Stimulated activated CD4-positive, alpha-beta T cell treated with anti-CD3 and anti-CD28 coated beads, Interleukin-4, amount 100 ng/mL, for 48 hours (primary cell): ENCODE measurements around the gene TGFBR3.

Experiments used
- DNase-seq, 2 donors: peaks; one replicate each; pipeline ENCODE4 v3.0.0-alpha.2; 2020; ENCODE audit warnings: low read depth in 2 of 2

Gene TGFBR3

DNA sequence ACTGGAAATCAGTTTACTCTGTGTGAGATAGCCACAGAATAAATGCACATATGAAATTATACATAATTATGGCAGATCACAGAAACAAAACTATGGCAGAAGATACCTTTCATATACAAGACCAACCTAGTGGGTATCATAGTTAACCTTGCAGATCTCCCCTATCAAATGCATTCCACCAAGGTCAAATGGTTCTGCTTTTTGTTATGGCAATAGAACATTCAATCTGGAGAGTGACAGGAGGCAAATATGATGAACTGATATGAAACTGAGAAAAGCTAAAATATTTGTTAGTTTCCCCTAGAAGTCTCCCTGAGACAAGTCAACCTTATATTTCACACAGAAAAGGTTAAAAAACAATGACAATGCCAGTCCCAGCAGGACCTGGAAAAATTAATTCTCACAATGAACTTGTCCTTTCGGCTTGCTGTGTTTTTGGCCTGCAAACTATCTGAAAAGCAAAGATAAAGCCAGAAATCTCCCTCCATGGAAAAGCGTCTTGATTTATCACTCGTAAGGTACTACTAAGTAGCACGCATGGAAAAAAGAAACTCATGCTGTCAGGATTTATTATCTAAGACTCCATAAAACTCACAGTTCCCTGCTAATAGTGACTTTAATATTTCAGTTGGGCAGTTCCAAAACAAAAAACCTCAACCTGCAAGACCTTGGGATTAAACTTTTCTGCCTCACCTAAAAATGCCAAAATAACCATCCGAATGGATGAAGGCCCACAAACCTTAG, 174.3 kb downstream of the TGFBR3 start:
- DNase-seq: no peak

DNA sequence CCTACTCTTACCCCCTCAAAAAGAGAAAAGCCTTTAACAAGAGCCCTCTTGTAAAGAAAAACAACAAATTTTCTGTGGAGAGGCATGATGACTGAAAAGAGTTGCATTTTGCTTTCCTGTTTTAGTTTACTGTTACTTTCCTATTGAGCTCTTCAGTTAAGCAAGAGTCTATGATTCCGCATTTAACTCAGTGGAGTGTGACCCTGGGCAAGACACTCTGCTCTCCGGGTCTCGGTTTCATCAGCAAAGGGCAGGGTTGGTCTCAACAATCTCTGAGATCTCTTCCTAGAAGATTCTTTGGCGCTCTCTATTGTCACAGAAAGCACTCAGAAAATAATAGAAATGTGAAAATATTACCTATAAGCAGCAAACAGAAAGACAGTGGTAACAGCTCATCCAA, 175.7 kb downstream of the TGFBR3 start:
- no peak for DNase-seq

DNA sequence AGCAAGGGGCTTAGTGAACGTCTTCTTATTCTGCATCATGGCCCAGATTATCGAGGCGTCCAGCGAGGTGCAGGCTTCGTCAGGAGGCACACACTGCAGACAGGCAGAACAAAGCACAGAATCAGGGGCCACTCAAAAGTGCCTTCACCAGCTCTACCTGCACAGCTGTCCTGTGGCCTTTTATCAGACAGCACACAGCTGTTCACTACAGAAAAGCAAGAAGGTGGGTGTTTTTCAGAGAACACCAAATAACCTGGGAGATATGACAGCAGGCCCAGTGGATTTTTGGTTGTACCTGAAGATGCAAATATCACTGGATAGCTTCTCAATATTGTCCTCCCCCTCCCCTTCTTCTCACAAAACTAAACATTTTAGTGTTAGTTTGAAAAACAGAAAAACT, 177.3 kb downstream of the TGFBR3 start:
- DNase-seq: no peak

DNA sequence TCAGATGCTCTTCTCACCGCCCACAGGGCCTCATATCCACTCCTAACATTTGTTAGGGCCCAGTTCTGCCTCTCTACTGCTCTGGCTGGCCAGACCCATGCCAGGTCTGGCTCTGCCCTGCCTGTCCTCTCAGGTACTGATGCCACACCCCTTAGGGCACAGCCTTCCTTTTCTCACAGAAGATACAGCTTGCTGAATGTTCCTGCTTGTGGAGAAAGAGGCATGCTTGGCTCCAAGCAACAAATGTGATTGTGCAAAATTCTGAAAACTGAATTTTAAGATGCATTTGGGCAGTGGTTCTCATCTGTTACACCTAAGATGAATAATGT, 178.1 kb downstream of the TGFBR3 start:
- no peak for DNase-seq

DNA sequence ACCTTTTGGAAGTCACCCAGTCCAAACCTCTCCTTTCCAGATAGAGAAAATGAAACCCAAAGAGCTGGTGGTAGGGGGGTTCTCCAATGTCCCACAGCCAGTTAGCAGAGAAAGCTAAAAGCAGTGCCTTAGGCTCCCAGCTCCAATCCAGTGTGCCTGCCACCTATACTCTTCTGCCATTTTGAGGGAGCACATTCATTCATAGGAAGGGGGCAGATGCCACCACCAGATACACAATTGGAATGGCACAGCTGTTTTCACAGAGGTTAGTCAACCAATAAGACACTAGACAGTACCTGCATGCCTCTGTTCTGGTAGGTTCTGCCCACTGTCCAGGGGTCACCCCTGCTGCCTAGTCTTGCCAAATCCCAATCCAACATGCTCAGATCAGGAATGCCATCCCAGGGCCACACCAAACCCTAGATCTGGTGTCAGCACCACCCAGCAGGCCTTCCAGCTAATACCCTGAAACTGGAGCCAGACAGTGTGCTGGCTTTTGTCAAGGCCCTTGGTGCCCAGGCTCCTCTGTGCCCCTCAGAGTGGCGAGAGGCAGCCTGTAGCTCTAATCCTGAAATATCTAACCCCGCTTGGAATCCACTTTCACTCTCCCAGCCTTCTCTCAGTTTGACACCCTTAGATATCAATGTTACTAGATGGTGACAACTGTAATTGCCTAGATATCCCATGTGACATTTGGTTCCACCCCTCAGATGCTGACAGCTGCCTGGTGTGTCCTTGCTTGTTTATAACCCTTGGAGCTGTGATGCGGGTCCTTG, 178.6 kb downstream of the TGFBR3 start:
- DNase-seq: no peak

DNA sequence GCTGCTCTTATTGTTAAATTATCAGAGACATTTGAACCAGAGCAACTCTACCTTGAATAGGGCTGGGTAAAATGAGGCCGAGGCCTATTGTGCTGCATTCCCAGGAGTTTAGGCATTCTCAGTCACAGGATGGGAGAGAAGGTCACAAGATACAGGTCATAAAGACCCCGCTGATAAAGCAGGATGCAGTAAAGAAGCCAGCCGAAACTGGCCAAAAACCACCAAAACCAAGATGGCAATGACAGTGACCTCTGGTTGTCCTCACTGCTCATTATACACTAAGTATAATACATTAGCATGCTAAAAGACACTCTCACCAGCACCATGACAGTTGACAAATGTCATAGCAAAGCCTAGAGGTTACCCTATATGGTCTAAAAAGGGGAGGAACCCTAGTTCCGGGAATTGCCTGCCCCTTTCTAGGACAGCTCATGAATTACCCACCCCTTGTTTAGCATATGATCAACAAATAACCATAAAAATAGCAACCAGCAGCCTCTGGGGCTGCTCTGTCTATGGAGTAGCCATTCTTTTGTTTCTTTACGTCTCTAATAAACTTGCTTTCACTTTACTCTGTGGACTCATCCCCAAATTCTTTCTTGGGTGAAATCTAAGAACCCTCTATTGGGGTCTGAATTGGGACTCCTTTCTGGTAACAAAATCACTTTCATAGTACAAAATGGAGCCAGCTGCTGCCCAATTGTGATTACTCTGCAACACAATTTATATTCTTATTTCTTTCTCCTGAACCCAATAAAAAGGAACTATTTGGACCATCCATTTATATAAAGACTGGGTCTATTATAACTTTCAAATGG, 179.6 kb downstream of the TGFBR3 start:
- DNase-seq: no peak

DNA sequence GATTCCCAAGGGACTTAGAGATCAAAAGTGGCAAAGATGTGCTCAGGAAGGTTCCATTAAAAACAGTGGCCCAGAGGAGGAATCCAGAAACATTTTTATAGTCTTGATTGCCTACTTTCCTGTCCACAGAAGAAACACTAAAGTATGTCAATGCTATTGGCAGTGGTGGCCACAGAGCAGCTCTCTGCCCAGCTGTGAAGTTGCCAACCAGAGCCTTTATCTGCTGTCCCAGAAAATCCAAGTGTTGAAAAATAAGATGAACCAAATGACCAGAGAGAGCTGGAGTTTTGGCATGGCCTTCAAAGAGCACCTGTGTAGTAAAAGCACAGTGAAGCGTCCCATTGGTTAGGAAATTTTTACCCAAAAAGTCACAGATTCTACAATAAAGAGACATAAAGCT, 181.2 kb downstream of the TGFBR3 start:
- no peak for DNase-seq

DNA sequence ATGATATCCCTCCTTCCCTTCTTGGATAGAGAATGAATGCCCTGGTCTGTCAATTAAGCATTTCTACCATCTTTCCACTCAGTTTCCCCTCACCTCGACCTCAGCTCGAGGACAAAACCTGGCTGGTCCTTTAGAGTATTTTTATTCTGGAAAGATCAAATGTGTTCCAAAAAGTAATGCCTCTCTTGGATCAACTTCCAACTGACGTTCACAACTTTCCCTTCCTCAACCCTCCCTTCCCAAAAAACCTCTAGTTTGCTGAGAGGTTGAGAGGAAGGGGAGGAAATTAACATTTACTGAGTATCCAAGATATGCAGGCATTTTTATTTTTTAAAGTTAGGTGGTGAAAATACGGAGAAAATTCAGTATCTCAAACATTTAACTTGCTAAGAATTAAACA, 182.9 kb downstream of the TGFBR3 start:
- DNase-seq: no peak

DNA sequence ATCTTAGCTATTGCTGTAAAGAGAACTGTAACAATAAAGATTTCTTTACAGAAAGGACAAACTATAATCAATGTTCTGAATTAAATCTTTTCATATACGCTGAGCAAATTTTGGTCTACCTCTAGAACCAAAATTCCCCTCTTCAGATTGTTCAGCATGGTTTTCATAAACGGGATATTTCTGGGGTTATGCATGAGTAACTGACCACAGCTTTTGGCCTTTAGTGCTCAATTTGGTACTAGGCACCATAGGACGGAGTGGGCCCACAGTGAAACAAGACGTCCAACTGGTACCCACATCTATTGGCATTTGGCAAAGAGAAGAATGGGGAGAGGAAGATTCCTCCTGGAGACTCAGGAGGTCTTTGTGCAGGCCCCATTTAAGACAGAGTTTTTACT, 184.5 kb downstream of the TGFBR3 start:
- DNase-seq: no peak

DNA sequence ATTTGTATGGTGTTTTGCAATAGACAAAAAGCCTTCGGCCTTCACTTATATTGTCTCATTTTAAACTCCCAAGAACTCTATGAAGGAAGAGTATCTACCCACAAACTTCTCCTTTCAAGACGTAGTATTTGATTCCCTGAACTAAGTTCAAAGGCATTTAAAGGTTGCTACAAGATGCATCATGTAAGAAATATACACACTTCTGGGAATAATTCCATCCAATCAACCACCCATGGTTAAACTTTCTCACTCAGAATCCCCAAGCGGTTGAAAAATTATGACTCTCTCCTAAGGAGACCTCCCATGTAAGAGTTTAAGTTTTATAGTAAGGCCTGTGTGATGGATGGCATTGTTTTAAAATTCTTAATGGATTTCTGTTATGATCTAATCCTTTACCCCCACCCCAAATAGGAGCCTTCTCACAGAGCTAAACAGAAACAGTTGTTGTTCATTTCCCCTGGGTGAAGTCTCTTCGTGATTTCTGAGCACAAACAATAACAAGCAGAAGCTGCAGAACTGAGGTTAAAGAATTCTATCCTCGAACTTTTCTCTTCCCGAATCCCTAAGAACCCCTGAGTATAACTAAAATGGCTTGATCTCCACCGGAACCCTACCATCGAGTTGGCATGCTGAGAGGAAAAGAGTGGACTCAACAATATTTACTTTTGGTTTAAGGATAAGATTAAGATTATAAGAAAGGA, 185.0 kb downstream of the TGFBR3 start:
- DNase-seq: no peak

DNA sequence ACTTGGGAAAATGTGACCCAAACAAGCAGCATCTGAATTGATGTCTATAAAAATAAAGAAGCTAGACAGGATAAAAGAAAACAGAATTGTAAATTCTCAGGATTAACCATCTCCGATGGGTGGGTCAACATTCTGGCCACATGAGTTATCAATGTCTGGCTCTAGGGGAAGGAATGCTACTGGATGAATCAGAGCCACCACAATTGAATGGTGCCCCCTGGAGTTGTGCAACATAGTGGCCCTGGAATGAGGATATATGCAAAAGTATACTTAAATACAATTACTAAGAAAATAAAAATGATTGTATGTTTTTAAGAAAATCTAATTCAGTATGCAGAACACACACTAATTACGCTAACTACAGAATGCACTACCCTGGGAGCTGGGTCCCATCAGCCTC, 185.6 kb downstream of the TGFBR3 start:
- no peak for DNase-seq

DNA sequence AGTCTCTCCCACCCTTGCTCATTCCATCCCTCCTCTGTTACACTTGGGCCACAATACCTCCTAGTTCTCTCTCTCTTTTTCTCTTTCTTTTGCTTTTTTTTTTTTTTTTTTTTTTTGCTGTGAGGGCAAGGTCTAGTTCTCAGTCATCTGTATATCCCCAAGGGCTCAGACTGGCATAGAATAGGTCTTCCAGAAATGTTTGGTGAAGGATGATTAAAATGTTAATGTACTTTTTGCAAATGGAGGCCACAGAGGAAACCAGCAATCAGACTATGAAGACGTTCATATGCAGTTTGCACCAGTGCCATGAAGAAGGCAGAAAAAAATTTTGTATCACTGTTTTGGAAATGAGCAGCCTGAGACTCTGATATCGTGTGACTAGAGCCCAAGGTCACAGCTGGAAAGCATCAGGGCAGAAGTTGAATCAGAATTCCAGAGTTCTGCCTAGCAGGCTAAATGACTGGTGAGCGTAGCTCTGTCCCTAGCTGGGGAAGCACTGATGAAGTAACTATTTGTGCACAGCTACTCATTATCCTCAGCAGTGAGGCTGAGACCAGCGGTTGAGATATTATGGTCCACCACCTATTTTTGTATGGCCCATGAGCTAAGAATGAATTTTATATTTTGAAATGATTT, 186.5 kb downstream of the TGFBR3 start:
- DNase-seq: no peak

DNA sequence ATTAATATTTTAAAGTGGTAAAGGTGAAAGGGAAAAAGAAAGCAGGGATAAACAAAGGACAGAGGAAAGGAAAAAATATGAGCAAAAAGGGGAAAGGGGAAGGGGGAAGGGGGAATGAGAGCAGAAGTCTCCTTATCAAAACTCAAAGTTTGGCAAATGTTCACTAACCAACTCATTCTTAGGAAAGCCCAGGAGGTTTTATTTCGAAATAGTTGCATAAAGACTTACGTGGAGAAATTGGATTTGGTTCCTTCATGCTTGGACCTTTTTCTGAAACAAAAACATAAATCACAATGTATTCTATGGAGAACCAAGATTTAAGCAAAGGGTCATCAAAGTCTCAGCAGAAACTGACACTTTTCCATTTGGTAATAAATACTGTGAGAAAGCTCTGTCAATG, 188.1 kb downstream of the TGFBR3 start:
- no peak for DNase-seq

DNA sequence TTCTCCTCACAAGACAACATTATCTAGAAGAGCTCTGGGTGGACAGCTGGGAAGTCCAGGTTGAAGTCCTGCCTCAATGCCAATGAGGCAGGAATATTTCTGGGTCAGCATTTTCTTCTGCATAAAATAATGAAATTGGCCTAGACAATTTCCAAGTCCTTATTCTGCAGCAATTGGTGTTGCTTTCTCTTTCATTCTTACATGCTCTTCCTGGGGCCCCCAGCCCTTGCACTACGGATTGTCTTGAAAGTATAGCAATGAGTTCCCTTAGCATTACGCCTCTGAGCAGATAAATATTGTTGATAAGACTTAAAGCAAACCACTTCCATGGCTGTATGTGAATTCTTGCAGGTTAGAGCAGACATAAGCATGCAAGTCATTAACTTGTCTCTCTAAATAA, 188.5 kb downstream of the TGFBR3 start:
- peak; percentile 24 to 38 for DNase-seq

DNA sequence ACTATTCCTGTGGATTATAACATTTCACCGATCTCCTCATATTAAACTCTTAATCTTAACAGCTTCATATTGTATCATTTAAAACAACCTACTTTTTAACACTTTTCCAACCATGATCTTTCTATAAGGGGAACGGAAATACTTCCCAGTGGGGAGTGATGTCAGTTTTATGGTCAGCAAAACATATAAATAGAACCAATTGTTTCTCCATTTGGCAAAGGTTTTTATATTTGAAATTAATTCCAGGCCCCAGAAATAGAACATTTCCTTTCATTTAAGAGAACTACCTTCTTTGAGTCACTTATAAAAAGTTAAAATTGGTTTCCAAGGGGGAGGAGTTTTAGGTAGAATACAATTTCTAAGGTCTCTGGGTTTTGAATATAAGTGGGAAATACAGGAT, 189.6 kb downstream of the TGFBR3 start:
- DNase-seq: no peak

DNA sequence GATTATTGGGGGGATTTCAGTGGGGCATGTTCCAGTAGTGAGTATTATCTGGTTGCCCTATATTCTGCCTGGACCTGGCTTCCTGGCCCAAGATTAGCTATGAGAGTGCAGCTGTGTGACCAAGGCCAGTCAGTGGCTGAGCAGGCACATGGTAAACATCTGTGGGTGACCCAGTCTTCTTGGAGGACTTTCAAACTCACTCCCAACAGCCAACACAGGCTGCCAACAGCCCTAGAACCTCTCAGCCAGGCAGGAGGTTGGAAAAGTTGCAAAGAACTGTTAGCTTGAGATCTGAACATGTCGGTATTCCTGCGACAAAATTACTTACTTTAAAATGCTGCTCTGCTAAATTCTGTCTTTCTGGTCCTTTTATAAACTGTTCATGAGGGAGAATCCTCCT, 192.4 kb downstream of the TGFBR3 start:
- no peak for DNase-seq

DNA sequence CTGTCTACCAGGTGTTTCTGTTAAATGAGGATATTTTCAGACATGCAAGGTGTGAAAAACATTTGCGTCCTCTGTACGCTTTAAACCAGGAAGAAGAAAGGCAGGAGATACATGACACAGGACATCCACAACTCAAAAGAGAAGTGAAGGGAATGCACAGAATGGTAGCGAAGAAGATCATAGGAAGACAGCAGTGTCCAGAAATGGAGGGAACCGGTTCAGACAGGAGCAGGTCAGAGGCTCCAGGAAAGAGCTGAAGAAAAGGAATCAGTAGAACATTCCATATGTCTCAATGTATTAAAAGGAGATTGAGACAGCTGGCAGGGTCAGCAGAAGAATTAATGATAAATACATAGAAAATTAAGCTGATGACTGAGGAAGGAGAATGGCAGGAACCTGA, 194.4 kb downstream of the TGFBR3 start:
- DNase-seq: no peak

DNA sequence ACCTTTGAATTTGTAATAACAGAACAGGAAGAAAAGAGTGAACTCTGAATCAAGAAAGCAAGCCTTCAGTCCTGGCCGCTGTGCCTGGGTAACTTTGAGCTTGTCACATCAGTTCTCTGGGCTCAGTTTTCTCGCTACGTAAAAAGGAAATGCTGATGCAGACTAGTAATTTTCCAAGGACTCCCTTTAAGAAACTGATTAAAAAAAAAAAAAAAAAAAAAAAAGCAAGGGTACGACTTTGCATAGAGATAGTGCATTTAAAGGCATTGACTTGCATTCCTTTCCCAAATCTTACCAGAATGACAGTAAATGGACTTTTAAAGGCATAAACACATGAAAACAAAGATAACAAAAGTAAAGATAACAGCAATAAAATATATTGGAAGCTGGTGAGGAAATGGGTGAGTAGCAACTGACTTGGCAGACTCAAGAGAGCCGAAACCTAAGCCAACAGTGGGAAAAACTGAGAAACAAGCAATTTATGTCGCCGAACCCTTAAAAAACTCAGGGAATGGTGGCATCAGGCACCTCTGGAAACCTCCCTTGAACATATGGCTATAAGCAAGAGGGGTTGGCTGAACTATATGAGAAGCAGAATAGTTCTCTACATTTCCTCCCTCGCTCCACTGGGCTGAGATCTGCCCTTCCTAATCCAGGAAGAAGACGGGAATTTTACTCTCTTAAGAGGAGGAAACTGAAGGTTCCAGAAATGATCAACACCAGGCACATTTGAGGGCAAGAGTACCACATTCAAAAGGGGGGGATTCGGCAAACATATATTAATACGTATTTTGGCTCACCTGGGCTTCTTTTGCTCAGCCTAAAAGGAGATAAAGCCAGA, 196.1 kb downstream of the TGFBR3 start:
- DNase-seq: no peak

DNA sequence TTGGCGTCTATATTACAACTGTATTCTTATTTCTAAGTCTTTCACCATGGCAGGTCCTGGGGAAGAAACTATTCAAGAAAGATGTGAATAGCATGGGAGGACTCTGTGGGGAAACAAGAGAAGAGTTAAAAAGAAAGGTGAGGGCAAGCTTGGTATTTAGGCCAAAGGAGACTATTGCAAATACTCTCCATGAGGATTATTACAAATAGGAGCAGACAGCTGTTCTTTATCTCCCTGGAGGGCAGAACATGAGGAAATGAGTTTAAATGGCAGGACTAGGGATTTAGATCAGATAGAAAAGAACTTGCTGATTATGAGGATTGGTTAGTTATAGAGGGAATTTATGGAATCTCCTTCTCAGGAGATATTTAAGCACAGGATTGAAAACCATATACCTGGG, 198.5 kb downstream of the TGFBR3 start:
- no peak for DNase-seq

DNA sequence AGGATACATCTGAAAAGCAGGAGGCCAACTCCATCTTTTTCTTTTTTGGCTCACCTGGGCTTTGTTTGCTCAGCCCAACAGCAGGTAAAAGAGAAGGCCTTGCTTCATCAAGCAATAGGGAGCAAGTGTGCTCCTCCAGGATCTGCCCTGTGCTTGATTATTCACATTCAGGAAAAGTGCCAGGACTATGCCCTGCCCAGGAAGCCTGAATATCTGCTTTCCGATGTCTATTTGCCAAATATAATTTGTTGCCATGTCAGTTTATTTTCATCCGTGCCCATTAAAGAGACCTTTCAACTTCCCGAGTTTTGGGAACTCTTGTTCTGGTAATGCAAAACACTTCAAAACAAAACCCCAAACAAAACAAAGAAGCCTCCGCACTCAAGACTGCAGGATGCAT, 200.0 kb downstream of the TGFBR3 start:
- DNase-seq: no peak
